NCI-H748 (cell line): Measurements from ENCODE around the gene HLCS.
"Not testable (repeated sequence)": the region's sequence is repeated elsewhere in the genome, so short reads cannot be mapped to it uniquely, and the experiment has no call there.

Experiments used
- DNase-seq: peaks from one replicate; lab custom pipeline; 2025; ENCODE audit not compliant: unreplicated experiment; lab: John Stamatoyannopoulos, UW

Gene HLCS

GRCh38 chr21:36959020-36959835, 7.2 kb downstream of the HLCS start:
- DNase-seq = no peak

GRCh38 chr21:36955783-36956182, 10.7 kb downstream of the HLCS start:
- no peak for DNase-seq

- DNase-seq = not testable (repeated sequence)
These were observed 14.1 kb downstream of the HLCS start for GRCh38 chr21:36952331-36952730.

DNA sequence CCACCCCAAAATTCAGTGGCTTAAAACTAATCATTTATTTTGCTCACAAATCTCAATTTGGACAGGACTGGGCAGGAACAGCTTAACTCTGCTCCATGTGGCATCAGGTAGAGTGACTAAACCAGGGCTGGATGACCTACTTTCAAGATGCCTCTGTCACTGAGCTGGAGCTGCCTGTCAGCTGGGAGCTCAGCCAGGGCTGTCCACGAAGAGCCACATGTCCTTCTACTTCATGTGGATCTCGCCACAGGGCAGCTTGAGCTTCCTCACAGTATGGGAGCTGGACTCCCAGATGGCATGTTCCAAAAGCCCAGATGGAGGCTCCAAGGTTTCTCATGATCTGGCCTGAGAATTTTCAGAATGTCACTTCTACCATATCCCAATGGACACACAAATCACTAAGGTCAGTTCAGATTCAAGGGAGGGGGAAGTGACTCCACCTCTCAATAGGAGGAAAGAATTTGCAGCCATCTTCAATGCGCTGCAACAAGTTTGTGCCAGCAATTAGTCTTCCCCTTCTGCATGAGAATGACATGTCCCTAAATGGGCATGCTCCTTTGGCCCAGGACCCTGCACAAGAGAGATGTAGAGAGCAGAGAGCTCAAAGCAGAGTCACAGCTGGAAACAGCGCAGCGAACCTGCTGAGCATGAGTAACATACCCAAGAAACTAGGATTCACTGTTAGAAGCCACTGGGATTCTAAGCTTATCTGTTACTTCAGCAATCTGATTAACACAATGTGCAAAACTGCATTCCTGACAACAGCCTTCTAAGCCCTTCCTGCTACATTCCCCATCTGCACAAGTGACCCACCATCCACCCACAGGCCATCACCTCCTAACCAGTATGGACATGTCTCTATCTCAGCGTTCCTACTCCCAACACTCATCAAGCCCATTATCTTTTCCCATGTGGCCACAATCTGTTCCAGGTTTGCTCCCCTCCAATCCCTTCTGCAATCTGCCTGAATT, 17.0 kb downstream of the HLCS start:
- DNase-seq = no peak

GRCh38 chr21:36948686-36949085, 17.8 kb downstream of the HLCS start:
- DNase-seq = no peak

- DNase-seq = peak; percentile 40
These were observed 19.5 kb downstream of the HLCS start for GRCh38 chr21:36946949-36947356.

DNA sequence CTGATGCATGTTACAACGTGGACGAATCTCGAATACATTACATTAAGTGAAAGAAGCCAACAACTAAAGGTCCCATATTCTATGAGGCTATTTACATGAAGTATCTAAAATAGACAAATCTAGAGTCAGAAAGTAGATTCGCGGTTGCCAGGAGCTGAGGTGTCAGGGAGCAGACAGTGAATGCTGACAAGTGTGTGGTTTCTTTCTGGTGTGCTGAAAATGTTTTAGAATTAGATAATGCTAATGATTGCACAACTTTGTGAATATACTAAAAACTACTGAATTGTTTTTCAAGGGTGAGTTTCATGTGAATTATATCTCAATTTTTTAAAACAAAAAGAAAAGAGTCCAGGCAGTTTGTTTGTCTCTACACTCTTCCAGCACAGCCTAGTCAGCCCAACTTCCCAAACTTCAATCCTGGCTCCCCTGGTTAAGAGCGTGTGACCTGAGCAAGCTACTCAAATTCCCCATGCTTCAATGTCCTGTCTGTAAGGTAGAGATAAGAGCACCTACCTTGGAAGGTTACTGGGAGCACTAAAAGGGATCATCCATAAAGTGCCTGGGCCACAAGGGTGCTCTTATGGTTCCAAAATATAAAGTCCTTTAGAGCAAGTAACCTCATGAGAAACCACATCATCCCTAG, 20.9 kb downstream of the HLCS start:
- DNase-seq = no peak

DNA sequence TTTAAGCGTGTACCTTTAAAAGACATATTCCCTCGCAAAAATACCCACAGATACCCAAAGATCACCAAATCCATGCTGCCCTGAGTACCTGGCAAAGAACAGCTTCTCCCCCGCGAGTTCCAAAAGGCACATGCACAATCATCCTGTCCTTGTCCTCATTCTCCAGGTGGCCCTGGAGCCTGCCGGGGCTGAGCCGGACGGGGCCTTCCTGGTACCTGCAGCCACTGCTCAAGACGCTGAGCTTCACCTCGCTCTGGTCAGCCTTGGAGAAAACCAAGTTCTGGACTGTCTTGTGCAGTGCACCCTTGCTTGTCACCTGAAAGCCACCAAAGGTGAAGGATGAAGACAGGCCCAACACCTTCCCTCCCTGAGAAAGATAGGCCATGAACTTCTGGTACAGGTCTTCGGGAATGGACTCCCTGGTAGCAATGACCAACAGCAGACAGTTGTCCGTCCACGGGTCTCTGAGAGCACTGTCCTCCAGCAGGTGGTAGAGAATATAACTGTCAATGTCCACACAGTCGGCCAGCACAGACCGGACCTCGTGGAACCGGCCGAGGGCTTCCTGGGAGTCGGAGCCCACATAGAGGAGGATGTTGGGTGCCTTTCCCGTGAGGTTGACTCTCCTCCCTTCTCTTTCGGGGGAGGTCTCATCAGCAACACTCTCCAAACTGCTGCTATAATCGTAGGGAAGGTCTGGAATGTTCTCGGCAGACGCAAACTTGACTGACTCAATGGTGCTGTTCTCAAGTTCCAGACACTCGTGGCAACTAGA, 29.9 kb downstream of the HLCS start:
- DNase-seq = no peak

DNA sequence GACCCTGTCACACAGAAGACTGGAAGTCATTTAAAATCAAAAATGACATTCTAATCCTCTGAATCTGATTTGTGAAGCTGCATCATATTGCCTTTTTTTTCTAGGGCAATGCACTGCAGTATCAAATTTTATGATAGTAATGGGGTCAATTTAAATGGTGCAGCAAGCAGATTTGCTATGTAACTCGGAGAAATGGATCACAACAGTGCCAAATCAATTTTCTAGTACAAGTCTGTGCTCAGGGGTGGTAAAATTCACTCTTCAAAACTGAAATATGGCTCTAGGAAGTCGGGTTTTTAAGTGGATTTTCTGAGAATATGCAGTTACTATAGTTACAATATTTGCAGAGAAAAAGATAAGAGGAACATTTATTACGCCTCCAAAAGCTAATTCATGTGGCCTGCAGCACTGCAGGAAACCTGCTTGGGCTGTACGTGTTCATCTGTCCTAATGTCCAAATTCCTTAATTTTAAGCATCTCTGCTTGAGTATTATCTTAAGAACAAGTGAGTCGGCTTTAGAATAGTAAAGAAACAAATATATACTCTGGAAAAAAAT, 31.5 kb downstream of the HLCS start:
- DNase-seq = no peak

DNA sequence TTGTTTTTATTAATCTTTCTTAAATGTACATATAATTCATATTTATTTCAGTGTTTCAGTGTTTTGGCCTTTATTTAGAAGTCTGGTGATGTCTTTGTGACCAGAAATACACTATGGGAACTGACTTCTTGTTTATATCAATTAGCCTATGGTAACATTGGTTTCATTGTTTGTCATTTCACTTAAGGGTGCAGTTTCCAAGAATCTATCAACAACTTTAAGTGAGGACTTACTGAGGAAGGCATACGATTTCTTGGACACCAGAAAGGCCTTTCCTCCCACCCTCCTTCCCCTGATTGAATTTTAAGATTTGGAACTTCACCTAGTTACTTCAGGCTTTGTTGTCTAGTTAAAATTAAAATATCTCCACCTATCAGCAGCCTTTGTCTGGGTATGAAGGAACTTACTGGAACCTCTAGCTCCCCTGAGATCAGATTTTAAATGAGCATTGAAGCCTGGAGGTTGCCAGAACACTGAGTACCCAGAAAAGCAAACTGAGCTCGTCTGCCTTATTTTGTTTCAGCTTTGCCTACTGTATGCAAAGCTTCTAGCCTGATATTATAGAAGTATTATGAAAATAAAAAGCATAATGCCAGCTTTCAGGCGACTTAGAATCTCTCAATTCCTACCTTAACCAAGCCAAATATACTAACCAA, 34.2 kb downstream of the HLCS start:
- DNase-seq = no peak

DNA sequence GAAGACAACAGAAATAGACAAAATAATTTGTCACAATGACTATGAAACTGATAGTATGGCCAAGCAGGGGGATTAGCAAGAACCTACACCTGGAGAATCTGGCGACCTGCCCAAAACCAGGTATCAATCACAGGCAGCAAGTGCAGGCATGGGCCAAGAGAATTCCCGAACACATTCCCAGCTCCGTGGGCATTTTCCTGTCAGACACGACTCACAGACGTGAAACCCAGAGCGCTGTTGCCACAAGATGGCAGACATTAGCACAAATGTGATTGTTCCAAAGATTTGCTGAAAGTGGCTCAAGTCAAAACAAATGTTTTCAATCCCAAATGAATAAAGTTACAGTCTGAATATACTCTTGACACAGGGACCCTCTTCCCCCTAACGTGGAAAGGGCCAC, 36.8 kb downstream of the HLCS start:
- DNase-seq = peak; percentile 21

GRCh38 chr21:36928960-36929359, 37.5 kb downstream of the HLCS start:
- DNase-seq = no peak

GRCh38 chr21:36927719-36928117, 38.8 kb downstream of the HLCS start:
- DNase-seq = peak; percentile 68

DNA sequence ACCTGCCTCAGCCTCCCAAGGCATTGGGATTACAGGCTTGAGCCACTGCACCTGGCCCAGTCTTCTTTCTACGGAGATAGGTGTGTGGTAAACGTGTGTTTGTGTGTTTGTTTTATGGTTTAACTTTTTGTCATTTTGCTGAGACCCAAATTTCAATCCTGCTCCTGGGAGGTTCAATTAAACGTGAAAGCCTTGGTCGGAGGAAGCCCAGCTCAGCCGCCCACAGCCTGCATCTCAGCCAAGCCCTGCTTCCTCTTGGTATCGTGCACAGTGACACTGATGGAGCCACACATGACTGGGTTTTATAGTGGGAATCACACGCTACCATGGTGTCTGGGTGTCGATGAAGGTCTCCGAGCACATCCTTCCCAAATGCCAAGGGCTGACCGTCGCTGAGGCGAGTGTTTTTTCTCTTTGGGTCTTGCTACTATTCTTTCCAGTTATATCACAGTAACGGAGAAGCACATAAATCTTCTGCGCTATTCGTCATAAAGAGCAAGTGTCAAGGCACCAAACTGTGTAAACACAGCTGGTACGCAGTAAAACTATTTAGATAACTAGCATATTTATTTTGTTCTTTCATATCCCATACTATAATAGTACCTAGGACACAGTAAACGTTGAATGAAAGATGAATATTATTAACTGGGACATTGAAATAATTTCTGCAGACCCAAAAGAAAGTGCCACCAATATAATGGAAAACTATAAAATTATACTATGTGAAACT, 39.3 kb downstream of the HLCS start:
- peak; percentile 43 for DNase-seq

GRCh38 chr21:36923270-36923669, 43.2 kb downstream of the HLCS start:
- DNase-seq = no peak

GRCh38 chr21:36922861-36923260, 43.6 kb downstream of the HLCS start:
- no peak for DNase-seq

DNA sequence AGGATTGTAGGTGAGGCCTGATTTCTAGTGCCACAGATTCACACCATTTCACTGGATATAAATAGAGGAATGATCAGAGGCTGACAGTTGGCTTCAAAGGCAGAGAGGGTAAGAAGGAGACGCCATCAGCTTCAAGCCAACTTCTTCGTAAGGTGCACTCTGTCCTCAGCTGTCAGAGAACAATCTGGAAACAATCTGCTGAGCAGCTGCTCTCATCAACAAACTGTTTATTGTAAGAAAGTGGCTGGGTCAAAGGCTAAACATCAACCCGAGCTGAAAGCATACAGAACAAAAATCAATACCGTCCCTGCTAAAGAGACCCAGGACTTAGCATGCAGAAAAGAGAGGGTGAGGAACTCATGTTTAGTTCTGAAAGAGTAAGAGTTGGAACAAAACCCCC, 48.2 kb downstream of the HLCS start:
- no peak for DNase-seq

DNA sequence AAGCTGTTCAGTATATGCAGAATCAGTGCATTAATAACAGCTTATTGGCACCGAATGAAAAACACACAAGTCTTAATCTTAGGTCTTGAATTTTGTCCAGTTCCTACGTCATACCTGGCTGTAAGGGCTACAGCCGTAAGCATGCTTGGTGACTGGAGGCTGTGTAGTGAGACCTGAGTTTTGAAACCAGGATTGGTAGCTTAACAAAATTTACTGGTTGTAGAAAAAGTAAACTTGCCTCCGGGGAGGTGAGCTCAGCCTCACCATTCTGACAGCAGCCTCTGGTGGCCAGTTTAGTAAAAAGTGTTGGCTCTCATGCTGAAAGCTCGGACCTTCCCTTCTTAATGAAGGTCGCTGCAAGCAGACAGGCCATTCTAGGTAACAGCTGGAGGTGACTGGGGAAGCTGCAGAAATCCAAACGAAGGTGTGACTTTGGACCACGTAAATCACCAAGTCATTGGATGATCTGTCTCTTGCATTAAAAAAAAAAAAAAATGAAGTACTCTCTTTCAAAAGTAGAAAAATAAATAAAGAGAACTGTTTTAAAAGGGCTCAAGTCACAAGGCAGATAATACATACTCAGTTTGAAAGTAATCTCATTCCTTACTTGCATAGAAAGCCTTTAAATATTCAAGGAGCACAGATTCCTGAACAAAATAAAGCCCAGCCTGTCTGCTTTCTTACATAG, 48.9 kb downstream of the HLCS start:
- DNase-seq = no peak

DNA sequence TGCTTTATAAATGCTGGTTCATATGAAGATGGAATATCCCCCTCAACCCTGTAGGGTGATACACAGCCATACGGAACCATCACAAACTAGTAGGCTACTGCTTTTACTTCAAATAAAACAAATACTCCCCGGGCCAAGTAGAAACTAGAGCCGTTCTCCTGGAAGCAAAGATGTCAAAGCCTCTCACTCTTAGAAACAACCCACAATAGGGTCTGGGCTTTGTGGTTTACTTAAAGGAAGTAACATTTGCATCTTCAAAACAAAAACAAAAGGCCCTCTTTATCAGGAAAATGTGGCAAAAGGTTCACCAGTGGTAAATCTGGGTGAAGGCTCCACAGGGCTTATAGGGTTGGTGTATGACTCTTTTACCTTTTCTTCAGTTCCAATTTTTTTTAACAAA, 49.8 kb downstream of the HLCS start:
- DNase-seq = no peak
